C4-2B (cell line): Measurements from ENCODE around the gene KLK12.

Experiments
- H3K27ac ChIP-seq: fragments of 450-650 bp; 2 replicates; pipeline ENCODE4 v1.5.1; 2017
- ZFX ChIP-seq: fragments of 450-650 bp; IDR thresholded peaks from 2 replicates; pipeline ENCODE4 v1.6.1; 2017
- TF ChIP-seq, protein P1 (sequence below): fragments of 450-650 bp; conservative IDR thresholded peaks from 2 replicates; pipeline ENCODE4 v1.5.1; 2017; ENCODE audit warnings: mild to moderate bottlenecking

The KLK12 gene

DNA sequence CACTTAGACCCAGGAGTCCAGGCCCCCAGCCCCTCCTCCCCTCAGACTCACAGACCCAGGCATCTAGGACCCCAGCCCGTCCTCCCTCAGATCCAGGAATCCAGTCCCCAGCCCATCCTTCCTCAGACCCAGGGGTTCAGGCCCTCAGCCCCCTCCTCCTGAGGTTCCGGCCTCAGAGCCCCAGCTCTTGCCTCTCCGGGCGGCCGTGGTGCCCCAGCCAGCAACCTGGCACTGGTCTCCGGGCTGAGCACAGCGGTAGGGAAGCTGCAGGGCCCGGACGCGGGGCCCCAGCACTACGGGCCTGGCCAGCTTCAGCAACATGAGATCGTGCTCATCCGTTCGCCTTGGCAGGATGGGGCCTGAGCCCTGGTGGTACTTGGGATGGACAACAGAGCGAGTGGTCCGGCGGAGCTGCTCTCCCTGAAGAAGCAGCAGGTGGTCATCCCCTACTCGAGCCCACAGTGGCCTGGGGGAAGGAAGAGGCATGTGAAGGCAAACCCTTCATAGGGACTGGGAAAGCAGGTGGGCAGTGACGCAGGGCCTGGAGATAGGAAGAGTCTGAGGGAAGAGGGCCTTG, 19.0 kb downstream of the KLK12 start:
- TF ChIP-seq, protein P1, sequence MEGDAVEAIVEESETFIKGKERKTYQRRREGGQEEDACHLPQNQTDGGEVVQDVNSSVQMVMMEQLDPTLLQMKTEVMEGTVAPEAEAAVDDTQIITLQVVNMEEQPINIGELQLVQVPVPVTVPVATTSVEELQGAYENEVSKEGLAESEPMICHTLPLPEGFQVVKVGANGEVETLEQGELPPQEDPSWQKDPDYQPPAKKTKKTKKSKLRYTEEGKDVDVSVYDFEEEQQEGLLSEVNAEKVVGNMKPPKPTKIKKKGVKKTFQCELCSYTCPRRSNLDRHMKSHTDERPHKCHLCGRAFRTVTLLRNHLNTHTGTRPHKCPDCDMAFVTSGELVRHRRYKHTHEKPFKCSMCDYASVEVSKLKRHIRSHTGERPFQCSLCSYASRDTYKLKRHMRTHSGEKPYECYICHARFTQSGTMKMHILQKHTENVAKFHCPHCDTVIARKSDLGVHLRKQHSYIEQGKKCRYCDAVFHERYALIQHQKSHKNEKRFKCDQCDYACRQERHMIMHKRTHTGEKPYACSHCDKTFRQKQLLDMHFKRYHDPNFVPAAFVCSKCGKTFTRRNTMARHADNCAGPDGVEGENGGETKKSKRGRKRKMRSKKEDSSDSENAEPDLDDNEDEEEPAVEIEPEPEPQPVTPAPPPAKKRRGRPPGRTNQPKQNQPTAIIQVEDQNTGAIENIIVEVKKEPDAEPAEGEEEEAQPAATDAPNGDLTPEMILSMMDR: no peak
- no peak for TF ChIP-seq ZFX
- H3K27ac ChIP-seq: no peak overlapping the region

GRCh38 chr19:51014242-51014641, 20.6 kb downstream of the KLK12 start:
- TF ChIP-seq, protein P1: no peak
- TF ChIP-seq ZFX: no peak

GRCh38 chr19:51012661-51013190, 22.1 kb downstream of the KLK12 start:
- TF ChIP-seq ZFX: no peak
- TF ChIP-seq, protein P1: no peak
- no peak overlapping the region for H3K27ac ChIP-seq

More at GRCh38 chr19:51014242-51014641, 20.6 kb downstream of the KLK12 start:
- H3K27ac ChIP-seq: no peak overlapping the region

DNA sequence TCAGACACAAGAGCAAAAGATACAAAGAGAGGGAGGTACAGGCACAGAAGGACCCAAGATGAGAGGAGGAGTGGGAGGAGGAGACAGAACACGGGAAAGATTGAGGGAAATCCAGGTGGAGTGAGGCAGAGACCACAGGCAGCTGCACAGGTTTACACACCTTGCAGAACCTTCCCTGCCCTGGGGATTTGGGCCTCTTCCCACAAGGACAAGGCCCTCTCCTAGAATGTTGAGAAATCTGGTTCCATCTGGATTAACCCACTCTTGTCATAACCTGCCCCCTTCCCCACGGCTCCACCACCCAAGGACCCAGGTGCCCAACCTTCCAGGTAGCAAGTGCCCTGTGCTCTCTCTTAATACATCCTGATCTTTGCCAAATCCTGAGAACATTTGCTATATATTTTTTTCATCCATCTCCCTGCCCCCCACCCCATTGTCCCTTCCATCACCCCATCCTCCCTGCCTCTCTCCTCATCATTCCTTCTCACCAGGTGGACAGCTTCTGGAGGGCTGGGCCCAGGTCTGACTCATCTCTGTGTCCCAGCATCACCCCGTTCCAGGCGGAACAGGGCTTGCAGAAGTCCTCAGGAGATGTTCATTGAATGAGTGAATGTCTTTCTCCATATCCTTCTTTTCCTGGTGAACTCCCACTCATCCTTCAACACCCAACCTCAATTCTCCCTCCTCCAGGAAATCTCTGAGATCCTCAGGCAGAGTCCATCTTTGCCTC, 24.6 kb downstream of the KLK12 start:
- no peak overlapping the region for H3K27ac ChIP-seq

GRCh38 chr19:51009061-51009891, 25.5 kb downstream of the KLK12 start:
- H3K27ac ChIP-seq: no peak overlapping the region
- TF ChIP-seq ZFX: no peak
- TF ChIP-seq, protein P1: no peak

More for the DNA sequence above, 24.6 kb downstream of the KLK12 start:
- TF ChIP-seq, protein P1: no peak
- no peak for TF ChIP-seq ZFX

GRCh38 chr19:51007488-51007887, 27.3 kb downstream of the KLK12 start:
- TF ChIP-seq, protein P1: no peak
- TF ChIP-seq ZFX: no peak
- no peak overlapping the region for H3K27ac ChIP-seq
